Naive B cell (primary cell): ENCODE data around the gene TAOK1. TPM values are rescaled to one million over a fixed set of nuclear protein-coding genes. Genes with fewer than 3 reads are reported as not detected.
A peak's percentile ranks its signal among the peaks of the same experiment; 100 is the strongest.
"Not testable (repeated sequence)": the region's sequence is repeated elsewhere in the genome, so short reads cannot be mapped to it uniquely, and the experiment has no call there.

Experiments
- ATAC-seq, 2 donors: fragments of 150-1000 bp; cut with Tn5 transposase; 2 replicates each; pipeline ENCODE4 v1.10.0; 2021; ENCODE audit warnings: low read depth in 2 of 2, mild to moderate bottlenecking in 2 of 2, moderate library complexity in 2 of 2
- DNase-seq: peaks from one replicate; pipeline ENCODE4 v3.0.0; 2022
- H3K27ac Mint-ChIP-seq, 6 donors: one replicate each; pipeline ENCODE4 v1.8.0; 2020 to 2022; ENCODE audit warnings: mild to moderate bottlenecking in 6 of 6, mixed read lengths in 6 of 6, moderate library complexity in 5 of 6, inconsistent platforms in 2 of 6
- H3K27me3 Mint-ChIP-seq, 3 donors: one replicate each; pipeline ENCODE4 v1.8.0; 2021 to 2022; ENCODE audit warnings: mixed read lengths in 3 of 3, mild to moderate bottlenecking in 1 of 3
- H3K36me3 Mint-ChIP-seq, 2 donors: one replicate each; pipeline ENCODE4 v1.8.0; 2020 to 2022; ENCODE audit warnings: mixed read lengths in 2 of 2, inconsistent platforms in 1 of 2, mild to moderate bottlenecking in 1 of 2
- H3K4me1 Mint-ChIP-seq, 3 donors: one replicate each; pipeline ENCODE4 v1.8.0; 2020 to 2022; ENCODE audit warnings: mixed read lengths in 3 of 3, inconsistent platforms in 1 of 3, mild to moderate bottlenecking in 1 of 3, moderate library complexity in 1 of 3
- H3K4me3 Mint-ChIP-seq, 8 donors: one replicate each; pipeline ENCODE4 v1.8.0; 2020 to 2022; ENCODE audit warnings: mild to moderate bottlenecking in 8 of 8, mixed read lengths in 8 of 8, moderate library complexity in 8 of 8, inconsistent platforms in 2 of 8
- H3K9me3 Mint-ChIP-seq, 7 donors: one replicate each; pipeline ENCODE4 v1.8.0; 2020 to 2022; ENCODE audit warnings: mixed read lengths in 7 of 7, mild to moderate bottlenecking in 5 of 7, inconsistent platforms in 2 of 7, moderate library complexity in 1 of 7
- polyA plus RNA-seq, 6 donors: library from polyadenylated mRNA; unstranded; fragments of 300-500 nt; fragmentation: Illumina TruSeq; gene quantifications; one replicate each; pipeline ENCODE4 v1.2.3, GENCODE V29; 2021; ENCODE audit warnings: low read depth in 6 of 6

TAOK1 gene
- polyA plus RNA-seq, 6 donors from 2014 or later, result 0.06 to 6.9 (median 3.8) TPM

DNA sequence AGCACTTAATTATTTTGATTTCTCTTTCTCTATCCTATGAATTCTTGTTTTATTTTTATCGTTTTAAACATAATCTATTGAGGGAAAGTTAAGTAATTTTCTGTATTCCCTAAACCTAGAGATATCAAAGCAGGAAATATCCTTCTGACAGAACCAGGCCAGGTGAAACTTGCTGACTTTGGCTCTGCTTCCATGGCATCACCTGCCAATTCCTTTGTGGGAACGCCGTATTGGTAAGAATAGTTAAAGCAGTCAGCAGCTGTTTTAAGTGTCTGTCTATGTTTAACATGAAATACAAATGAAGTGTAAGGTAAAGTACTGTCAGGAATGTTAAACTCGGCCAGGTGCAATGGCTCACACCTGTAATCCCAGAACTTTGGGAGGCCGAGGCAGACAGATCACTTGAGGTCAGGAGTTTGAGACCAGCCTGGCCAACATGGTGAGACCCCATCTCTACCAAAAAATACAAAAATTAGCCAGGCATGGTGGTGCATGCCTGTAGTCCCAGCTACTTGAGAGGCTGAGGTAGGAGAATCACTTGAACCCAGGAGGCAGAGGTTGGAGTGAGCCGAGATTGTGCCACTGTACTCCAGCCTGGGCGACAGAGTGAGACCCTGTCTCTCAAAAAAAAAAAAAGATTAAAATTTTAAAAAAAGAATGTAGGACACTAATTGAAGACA is 90.2 kb downstream of the TAOK1 start:
- not testable (repeated sequence) for H3K36me3 Mint-ChIP-seq, H3K4me1 Mint-ChIP-seq, H3K4me3 Mint-ChIP-seq, H3K27ac Mint-ChIP-seq, ATAC-seq, H3K9me3 Mint-ChIP-seq, H3K27me3 Mint-ChIP-seq, DNase-seq

DNA sequence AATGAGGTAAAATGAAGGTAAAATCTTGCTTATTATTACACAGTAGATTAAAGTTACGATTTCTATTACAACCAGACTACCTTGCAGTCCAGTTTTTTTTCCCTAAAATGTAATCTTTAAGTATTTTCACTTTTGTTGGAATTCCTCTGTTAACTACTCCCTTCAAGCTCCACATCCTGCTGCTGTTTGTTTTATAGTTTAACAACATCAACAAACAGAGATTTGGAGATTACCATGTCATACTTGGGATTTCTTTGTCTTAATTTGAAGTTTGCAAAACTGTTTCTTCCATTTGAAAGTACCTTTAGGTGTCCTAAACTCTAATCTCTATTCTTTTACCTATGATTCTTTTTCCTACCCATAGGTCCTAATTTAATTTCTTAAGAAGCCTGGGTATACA is 93.3 kb downstream of the TAOK1 start:
- Mint-ChIP-seq H3K27me3 (no peaks in the 10 kb centered on the region), H3K9me3 (no peaks in the 10 kb centered on the region), H3K27ac (no peak overlapping the region), H3K4me3 (no peak overlapping the region), H3K4me1 (no peaks in the 10 kb centered on the region), H3K36me3 (no peaks in the 10 kb centered on the region)
- DNase-seq (no peak), ATAC-seq (no peak)

DNA sequence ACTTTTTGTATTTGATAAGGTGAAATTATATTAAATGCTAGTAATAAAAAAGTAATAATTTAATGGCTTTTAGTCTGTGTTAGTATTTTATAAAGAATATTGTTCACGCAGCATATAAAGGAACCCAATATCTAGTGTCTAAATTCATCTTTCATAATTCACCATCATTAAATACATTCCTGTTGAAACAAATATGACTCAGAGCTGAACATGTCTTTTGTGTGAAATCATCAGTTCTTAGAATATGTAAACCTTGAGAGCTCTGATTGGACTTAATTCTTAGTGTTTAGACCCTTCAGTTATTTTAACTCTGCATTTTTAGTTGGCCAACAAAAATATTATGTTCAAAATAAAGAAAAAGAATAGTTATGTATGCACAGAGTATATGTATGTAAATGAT is 104.8 kb downstream of the TAOK1 start:
- H3K27me3 Mint-ChIP-seq, result no peaks in the 10 kb centered on the region
- no peak for DNase-seq
- no peaks in the 10 kb centered on the region for H3K9me3 Mint-ChIP-seq
- H3K4me3 Mint-ChIP-seq, result no peak overlapping the region
- H3K36me3 Mint-ChIP-seq, result peaks cover 7 to 10% of the 10 kb centered on the region in 2 donors
- no peak overlapping the region for H3K27ac Mint-ChIP-seq
- ATAC-seq, result no peak
- peaks cover 0 to 3% (median 0%) of the 10 kb centered on the region in 3 donors for H3K4me1 Mint-ChIP-seq

DNA sequence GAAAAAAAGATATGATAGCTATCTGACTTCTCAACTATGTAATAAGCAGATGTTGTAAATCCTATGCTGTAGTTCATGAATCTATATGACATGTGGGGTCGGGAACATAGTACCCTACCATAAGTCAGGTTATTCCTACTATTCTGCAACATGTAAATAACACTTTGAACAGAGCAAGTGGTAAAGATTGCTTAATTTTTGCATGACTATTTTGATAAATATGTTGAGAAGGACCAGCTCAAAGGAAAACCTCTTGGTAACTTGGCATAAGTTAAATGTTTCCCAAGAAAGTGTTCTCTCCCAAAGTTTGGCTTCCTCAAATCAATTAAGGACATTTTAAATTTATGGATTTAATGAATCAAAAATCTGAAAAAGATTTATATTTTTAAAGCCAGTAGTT is 114.5 kb downstream of the TAOK1 start:
- Mint-ChIP-seq H3K4me3 (no peak overlapping the region), H3K36me3 (peaks cover 12 to 16% of the 10 kb centered on the region in 2 donors), H3K4me1 (no peaks in the 10 kb centered on the region), H3K27ac (no peak overlapping the region), H3K27me3 (no peaks in the 10 kb centered on the region), H3K9me3 (no peaks in the 10 kb centered on the region)
- DNase-seq (no peak), ATAC-seq (no peak)

DNA sequence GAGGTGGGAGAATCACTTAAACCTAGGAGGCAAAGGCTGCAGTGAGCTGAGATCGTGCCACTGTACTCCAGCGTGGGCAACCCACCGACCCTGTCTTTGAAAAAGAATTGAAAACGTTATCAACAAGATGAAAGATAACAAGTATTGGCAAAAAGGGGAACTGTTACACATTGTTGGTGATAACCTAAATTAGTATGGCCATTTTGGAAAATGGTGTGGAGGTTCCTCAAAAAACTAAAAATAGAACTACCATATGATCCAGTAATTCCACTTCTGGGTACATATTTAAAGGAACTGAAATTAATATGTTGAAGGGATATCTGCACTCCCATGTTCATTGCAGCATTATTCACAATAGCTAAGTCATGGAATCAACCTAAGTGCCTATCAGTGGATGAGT is 115.7 kb downstream of the TAOK1 start:
- H3K4me3 Mint-ChIP-seq, result no peak overlapping the region
- no peak overlapping the region for H3K27ac Mint-ChIP-seq
- H3K9me3 Mint-ChIP-seq, result no peaks in the 10 kb centered on the region
- H3K4me1 Mint-ChIP-seq, result no peaks in the 10 kb centered on the region
- no peak for ATAC-seq
- H3K27me3 Mint-ChIP-seq, result no peaks in the 10 kb centered on the region
- no peak for DNase-seq
- H3K36me3 Mint-ChIP-seq, result peaks cover 12 to 21% of the 10 kb centered on the region in 2 donors

DNA sequence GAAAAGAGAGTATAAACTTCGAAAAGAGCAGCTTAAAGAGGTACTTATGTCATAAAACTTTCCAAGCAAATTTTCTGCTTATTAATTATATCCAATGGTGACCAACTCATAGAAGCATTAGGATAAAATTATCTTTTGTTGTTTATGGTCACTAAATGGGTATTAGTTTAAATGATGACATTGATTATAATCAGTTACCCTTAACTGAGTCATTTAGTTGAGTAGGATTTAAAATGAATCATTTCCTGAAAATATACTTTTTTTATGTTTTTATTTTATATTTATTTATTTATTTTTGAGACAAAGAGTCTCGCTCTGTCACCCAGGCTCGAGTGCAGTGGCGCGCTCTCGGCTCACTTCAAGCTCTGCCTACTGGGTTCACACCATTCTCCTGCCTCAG is 120.8 kb downstream of the TAOK1 start:
- Mint-ChIP-seq H3K4me1 (no peaks in the 10 kb centered on the region), H3K27me3 (no peaks in the 10 kb centered on the region), H3K4me3 (no peak overlapping the region), H3K27ac (no peak overlapping the region), H3K36me3 (peaks cover 0 to 15% of the 10 kb centered on the region in 2 donors), H3K9me3 (no peaks in the 10 kb centered on the region)
- ATAC-seq, result no peak
- DNase-seq, result no peak

DNA sequence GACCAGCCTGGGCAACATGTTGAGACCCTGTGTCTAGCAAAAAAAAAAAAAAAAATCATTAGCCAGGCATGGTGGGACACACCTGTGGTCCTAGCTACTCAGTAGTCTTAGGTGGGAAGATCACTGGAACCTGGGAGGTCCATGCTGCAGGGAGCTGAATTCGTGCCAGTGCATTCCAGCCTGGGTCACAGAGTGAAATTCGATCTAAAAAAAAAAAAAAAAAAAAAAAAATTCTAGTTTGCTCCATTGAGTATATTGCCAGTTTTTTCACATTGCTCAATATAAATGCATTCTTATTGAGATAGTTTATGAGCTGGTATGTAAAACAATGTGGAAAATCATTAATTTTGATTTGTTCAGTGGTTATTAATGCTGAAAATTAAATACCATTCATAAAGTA is 124.6 kb downstream of the TAOK1 start:
- Mint-ChIP-seq H3K27ac (no peak overlapping the region), H3K4me3 (no peak overlapping the region), H3K27me3 (no peaks in the 10 kb centered on the region), H3K4me1 (no peaks in the 10 kb centered on the region), H3K9me3 (no peaks in the 10 kb centered on the region), H3K36me3 (peaks cover 8 to 10% of the 10 kb centered on the region in 2 donors)
- DNase-seq, result no peak
- no peak for ATAC-seq

DNA sequence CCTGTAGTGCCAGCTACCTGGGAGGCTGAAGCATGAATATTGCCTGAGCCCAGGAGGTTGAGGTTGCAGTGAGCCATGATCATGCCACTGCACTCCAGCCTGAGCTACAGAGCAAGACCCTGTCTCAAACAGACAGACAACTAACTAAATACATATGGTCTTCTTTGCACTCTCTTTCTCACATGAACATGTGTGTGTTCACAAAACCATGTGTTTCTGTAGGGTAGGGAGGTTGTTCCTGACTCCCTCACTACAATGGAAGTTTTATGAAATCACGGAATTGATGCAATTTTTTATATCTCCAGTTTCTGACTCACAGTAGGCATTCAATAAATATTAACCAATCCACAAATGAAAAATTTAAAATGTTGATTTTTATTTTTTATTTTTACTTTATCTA is 128.2 kb downstream of the TAOK1 start:
- H3K27ac Mint-ChIP-seq, result peak overlapping the region in 2 of 6 donors; percentile 37 to 61
- H3K36me3 Mint-ChIP-seq, result peaks cover 5 to 8% of the 10 kb centered on the region in 2 donors

DNA sequence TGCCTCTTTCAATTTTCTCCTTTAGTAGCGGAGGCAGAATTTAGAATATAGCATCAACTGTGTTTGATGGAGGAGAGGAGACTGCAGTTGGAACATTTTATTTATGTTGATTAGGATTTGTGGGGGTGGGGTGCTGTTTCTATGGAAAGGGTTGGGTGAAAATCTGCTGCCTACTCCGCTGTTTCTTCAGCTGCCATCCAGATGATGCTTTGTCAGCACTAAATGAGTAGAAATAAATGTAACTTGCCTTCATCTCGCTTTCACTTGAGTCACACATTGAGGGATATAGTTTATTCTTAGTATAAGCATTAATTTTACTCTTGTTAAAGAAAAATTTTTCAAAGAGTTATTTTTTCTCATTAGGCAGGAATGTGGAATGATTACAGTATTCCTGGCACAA is 134.5 kb downstream of the TAOK1 start:
- Mint-ChIP-seq H3K36me3 (no peaks in the 10 kb centered on the region), H3K4me1 (no peaks in the 10 kb centered on the region), H3K27ac (peak overlapping the region in 2 of 6 donors; percentile 30 to 44), H3K27me3 (no peaks in the 10 kb centered on the region), H3K9me3 (no peaks in the 10 kb centered on the region), H3K4me3 (no peak overlapping the region)
- ATAC-seq (no peak), DNase-seq (no peak)

More for the DNA sequence above, 128.2 kb downstream of the TAOK1 start:
- no peak for DNase-seq
- no peak for ATAC-seq
- no peaks in the 10 kb centered on the region for H3K4me1 Mint-ChIP-seq
- H3K9me3 Mint-ChIP-seq, result no peaks in the 10 kb centered on the region
- no peaks in the 10 kb centered on the region for H3K27me3 Mint-ChIP-seq
- no peak overlapping the region for H3K4me3 Mint-ChIP-seq

DNA sequence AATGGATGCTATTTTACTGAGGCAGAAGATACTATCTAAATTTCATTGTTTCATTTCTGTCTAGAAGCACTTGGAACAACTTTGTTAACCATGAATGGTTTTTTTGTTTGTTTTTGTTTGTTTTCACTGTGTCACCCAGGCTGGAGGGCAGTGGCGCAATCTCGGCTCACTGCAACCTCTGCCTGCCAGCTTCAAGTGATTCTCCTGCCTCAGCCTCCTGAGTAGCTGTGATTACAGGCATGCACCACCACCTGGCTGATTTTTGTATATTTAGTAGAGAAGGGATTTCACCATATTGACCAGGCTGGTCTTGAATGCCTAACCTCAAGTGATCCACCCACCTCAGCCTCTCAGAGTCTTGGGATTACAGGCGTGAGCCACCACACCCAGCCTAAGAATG is 136.2 kb downstream of the TAOK1 start:
- Mint-ChIP-seq H3K27me3 (no peaks in the 10 kb centered on the region), H3K4me1 (no peaks in the 10 kb centered on the region), H3K36me3 (peaks cover 0 to 8% of the 10 kb centered on the region in 2 donors), H3K4me3 (no peak overlapping the region), H3K27ac (no peak overlapping the region), H3K9me3 (no peaks in the 10 kb centered on the region)
- ATAC-seq, result no peak
- DNase-seq, result no peak

DNA sequence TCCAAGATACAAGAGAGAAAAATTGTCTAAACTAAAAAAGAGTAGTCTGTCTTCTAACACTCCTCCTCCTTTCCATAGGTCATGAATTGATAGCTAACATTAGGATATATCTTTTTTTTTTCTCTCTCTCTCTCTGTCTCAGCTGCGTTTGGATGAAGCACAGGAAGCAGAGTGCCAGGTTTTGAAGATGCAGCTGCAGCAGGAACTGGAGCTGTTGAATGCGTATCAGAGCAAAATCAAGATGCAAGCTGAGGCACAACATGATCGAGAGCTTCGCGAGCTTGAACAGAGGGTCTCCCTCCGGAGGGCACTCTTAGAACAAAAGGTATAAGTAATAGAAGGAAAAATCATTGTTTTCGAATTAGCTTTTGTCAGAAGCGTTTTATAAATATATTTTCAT is 143.8 kb downstream of the TAOK1 start:
- DNase-seq (no peak), ATAC-seq (no peak)
- Mint-ChIP-seq H3K4me1 (peaks cover 0 to 3% (median 0%) of the 10 kb centered on the region in 3 donors), H3K9me3 (no peaks in the 10 kb centered on the region), H3K27ac (no peak overlapping the region), H3K36me3 (peaks cover 8 to 9% of the 10 kb centered on the region in 2 donors), H3K4me3 (no peak overlapping the region), H3K27me3 (no peaks in the 10 kb centered on the region)

DNA sequence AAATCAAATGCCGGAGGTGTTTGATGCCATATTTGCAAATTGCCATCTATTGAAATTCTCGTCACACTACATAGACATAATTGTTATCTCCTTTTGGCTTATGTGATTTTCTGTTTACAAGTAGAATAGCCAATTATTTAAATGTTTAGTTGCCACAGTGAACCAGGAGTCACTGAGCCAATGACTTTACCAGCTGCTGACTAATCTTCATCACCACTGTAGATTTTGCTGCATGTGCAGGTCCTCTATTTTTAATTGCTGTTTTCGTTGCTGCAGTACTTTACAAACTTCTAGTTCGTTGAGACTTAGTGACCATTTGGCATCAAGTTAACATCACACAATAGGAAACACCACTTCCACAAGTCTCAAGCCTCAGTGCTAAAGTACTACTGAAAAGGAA is 153.9 kb downstream of the TAOK1 start:
- H3K9me3 Mint-ChIP-seq, result no peaks in the 10 kb centered on the region
- H3K27me3 Mint-ChIP-seq, result no peaks in the 10 kb centered on the region
- ATAC-seq, result no peak
- no peak for DNase-seq
- no peak overlapping the region for H3K4me3 Mint-ChIP-seq
- H3K4me1 Mint-ChIP-seq, result no peaks in the 10 kb centered on the region
- peak overlapping the region in 1 of 6 donors; percentile 4 for H3K27ac Mint-ChIP-seq
- H3K36me3 Mint-ChIP-seq, result peaks cover 0 to 16% of the 10 kb centered on the region in 2 donors

DNA sequence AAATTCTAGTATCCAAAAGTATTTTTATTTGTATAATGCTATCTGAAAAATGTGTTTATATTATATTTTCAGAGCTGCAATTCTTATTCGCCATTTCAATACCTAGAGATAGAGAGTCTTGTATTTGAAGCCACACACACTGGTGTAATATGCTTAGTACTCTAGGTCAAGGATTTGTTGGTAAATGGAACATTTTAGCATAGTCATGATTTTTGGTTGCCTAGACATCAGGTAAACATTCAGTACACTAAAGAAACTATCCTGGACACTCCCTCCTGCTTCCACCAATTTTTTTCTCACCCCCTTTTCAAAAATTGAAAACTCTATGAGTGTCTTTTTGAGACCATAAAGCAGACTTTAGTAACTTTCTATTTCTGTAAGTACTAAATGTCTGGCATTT is 155.9 kb downstream of the TAOK1 start:
- Mint-ChIP-seq H3K27me3 (no peaks in the 10 kb centered on the region), H3K9me3 (no peaks in the 10 kb centered on the region), H3K4me1 (no peaks in the 10 kb centered on the region), H3K4me3 (no peak overlapping the region), H3K27ac (no peak overlapping the region), H3K36me3 (peaks cover 0 to 16% of the 10 kb centered on the region in 2 donors)
- no peak for ATAC-seq
- DNase-seq, result no peak

DNA sequence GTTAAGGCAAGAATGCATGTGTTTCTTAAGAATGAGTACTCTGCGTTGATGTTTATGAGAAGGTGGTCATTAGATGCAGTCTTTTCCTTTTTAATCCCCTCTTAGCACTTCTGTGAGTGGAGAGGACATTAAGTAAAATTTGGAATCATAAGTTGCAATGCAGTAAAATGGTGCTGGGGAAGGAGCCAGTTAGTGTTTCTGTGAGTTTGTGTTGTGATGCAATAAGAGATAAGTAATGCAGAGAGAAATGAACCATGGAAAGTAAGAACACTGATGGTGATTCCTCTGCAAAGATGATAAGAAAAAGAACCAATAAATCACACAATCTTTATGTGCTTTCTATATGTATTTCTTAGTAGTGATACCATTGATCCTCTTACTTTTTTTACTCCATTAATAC is 156.7 kb downstream of the TAOK1 start:
- peak overlapping the region in 2 of 6 donors; percentile 52 to 72 for H3K27ac Mint-ChIP-seq
- H3K4me1 Mint-ChIP-seq, result no peaks in the 10 kb centered on the region
- H3K27me3 Mint-ChIP-seq, result no peaks in the 10 kb centered on the region
- peaks cover 0 to 16% of the 10 kb centered on the region in 2 donors for H3K36me3 Mint-ChIP-seq
- no peak overlapping the region for H3K4me3 Mint-ChIP-seq
- no peaks in the 10 kb centered on the region for H3K9me3 Mint-ChIP-seq
- DNase-seq, result no peak
- ATAC-seq, result no peak
